Endothelial cell of umbilical vein (primary cell): ENCODE data around the gene COBLL1. TPM values are rescaled to one million over a fixed set of nuclear protein-coding genes. Genes with fewer than 3 reads are reported as not detected.

Source experiments
- BruUV-seq: library from RNA; stranded (reverse); fragments of 400-500 nt; replicated peaks from 2 replicates; lab custom pipeline; 2021; lab: Mats Ljungman, UMichigan
- CTCF ChIA-PET: fragments of 300-600, 350-600 bp; sonication (Branson Sonifier 250); formaldehyde crosslinking; loops from one replicate; lab custom pipeline; 2021; ENCODE audit warnings: antibody characterized with exemption, inconsistent platforms; lab: Charles Lee
- POLR2A ChIA-PET: fragments of 300-600, 350-600 bp; sonication (Branson Sonifier 250); formaldehyde crosslinking; loops from one replicate; lab custom pipeline; 2021; ENCODE audit warnings: antibody characterized with exemption, inconsistent platforms; lab: Charles Lee
- DNase-seq: peaks from one replicate; pipeline ENCODE4 v3.0.0-alpha.2; 2011; ENCODE audit warnings: low read depth, low spot score
- FAIRE-seq: peaks from 2 replicates; lab custom pipeline; 2011; peaks lifted over from hg19 to GRCh38; lab: Jason Lieb, UNC
- H2AFZ ChIP-seq: 2 replicates; pipeline ENCODE4 v1.6.0; 2012; ENCODE audit warnings: low read depth, low read length, control low read depth, inconsistent platforms
- H3K27ac ChIP-seq: 2 replicates; pipeline ENCODE4 v1.5.1; 2011; ENCODE audit warnings: low read depth, mild to moderate bottlenecking, control low read depth, low read length, moderate library complexity; ENCODE audit not compliant: insufficient read depth
- H3K27me3 ChIP-seq, 2 experiments: 2 replicates each; pipeline versions ENCODE4 v1.6.0 to v1.6.1; 2011; ENCODE audit warnings: low read length in 2 of 2, mixed read lengths in 1 of 2; ENCODE audit not compliant: control insufficient read depth in 2 of 2, insufficient read depth in 2 of 2
- H3K36me3 ChIP-seq, 2 experiments: 2 replicates in 1 of 2; 3 replicates in 1 of 2; pipeline ENCODE4 v1.5.1; 2011; ENCODE audit warnings: low read length in 2 of 2, mild to moderate bottlenecking in 1 of 2, moderate library complexity in 1 of 2; ENCODE audit not compliant: control insufficient read depth in 2 of 2, insufficient read depth in 2 of 2; ENCODE audit errors: extremely low read depth in 1 of 2
- H3K4me1 ChIP-seq: 3 replicates; pipeline ENCODE4 v1.5.1; 2011; ENCODE audit warnings: mild to moderate bottlenecking, low read length; ENCODE audit not compliant: control insufficient read depth, insufficient read depth; ENCODE audit errors: extremely low read depth
- H3K4me2 ChIP-seq: 2 replicates; pipeline ENCODE4 v1.6.1; 2011; ENCODE audit warnings: low read length, control low read depth, mixed read lengths; ENCODE audit not compliant: insufficient read depth
- H3K4me3 ChIP-seq, 3 experiments: fragments of 200-600 bp in 1 of 3; sonication (generic), shearing (Covaris generic) in 1 of 3; replicated peaks in 1 of 3; 2 replicates each; pipeline ENCODE4 v1.5.1; 2011 to 2016; ENCODE audit warnings: control low read depth in 3 of 3, low read length in 3 of 3, mild to moderate bottlenecking in 2 of 3, inconsistent platforms in 1 of 3, low read depth in 1 of 3, moderate library complexity in 1 of 3; ENCODE audit not compliant: insufficient read depth in 1 of 3
- H3K79me2 ChIP-seq: 2 replicates; pipeline ENCODE4 v1.6.0; 2012; ENCODE audit warnings: low read length, inconsistent platforms; ENCODE audit not compliant: control insufficient read depth, insufficient read depth
- H3K9ac ChIP-seq: replicated peaks from 2 replicates; pipeline ENCODE3; 2011; ENCODE audit warnings: low read length, control low read depth; ENCODE audit not compliant: insufficient read depth; ENCODE audit errors: extremely low read depth
- H3K9me1 ChIP-seq: replicated peaks from 3 replicates; pipeline ENCODE4 v1.6.0; 2011; ENCODE audit warnings: mild to moderate bottlenecking, low read length; ENCODE audit not compliant: control insufficient read depth, insufficient read depth; ENCODE audit errors: extremely low read depth
- H3K9me3 ChIP-seq: replicated peaks from 2 replicates; pipeline ENCODE4 v1.5.1; 2012; ENCODE audit warnings: low read length, inconsistent platforms; ENCODE audit not compliant: control insufficient read depth, insufficient read depth
- H4K20me1 ChIP-seq: replicated peaks from 2 replicates; pipeline ENCODE3; 2011; ENCODE audit warnings: mild to moderate bottlenecking, low read length; ENCODE audit not compliant: control insufficient read depth, insufficient read depth; ENCODE audit errors: extremely low read depth
- EZH2 ChIP-seq: IDR thresholded peaks from 2 replicates; pipeline ENCODE4 v1.6.1; 2012; ENCODE audit warnings: borderline replicate concordance, low read depth, mild to moderate bottlenecking, moderate library complexity, low read length, inconsistent platforms; ENCODE audit not compliant: severe bottlenecking
- FOS ChIP-seq: IDR thresholded peaks from 2 replicates; pipeline ENCODE4 v1.6.1; 2011; ENCODE audit warnings: mild to moderate bottlenecking, low read length, moderate library complexity, borderline replicate concordance; ENCODE audit not compliant: insufficient read depth
- GATA2 ChIP-seq: IDR thresholded peaks from 2 replicates; pipeline ENCODE4 v1.7.0; 2011; ENCODE audit warnings: low read depth, mild to moderate bottlenecking, moderate library complexity, mixed read lengths, low read length; ENCODE audit not compliant: insufficient read length, insufficient read depth
- JUN ChIP-seq: IDR thresholded peaks from 2 replicates; pipeline ENCODE4 v1.6.1; 2011; ENCODE audit warnings: borderline replicate concordance, low read depth; ENCODE audit not compliant: insufficient read length, insufficient read depth
- MAX ChIP-seq: IDR thresholded peaks from 2 replicates; pipeline ENCODE4 v1.6.1; 2011; ENCODE audit not compliant: insufficient read depth, insufficient read length
- MYC ChIP-seq: IDR thresholded peaks from one replicate; pipeline ENCODE4 v1.6.1; 2011; ENCODE audit warnings: mild to moderate bottlenecking, low read depth, low read length
- POLR2A ChIP-seq: IDR thresholded peaks from 2 replicates; pipeline ENCODE4 v1.6.1; 2012; ENCODE audit warnings: low read depth, mild to moderate bottlenecking, control low read depth, low read length
- POLR2AphosphoS5 ChIP-seq: IDR thresholded peaks from 2 replicates; pipeline ENCODE4 v1.6.1; 2012; ENCODE audit warnings: low read depth, mild to moderate bottlenecking, control low read depth, low read length, moderate library complexity; ENCODE audit not compliant: insufficient read depth
- dilution Hi-C: fragments of 300-500 bp; cut with MboI; formaldehyde crosslinking; loops from one replicate; pipeline ENCODE4 v1.15.0; 2019; ENCODE audit warnings: low sequenced_read_pairs; ENCODE audit not compliant: extremely low pct_ligation_motif_present
- intact Hi-C: fragments of 100-400 bp; cut with micrococcal nuclease; formaldehyde crosslinking; loops from one replicate; pipeline ENCODE4 v1.10.0; 2022
- polyA plus RNA-seq, 4 experiments: library from polyadenylated mRNA; depleted of rRNA in 3 of 4; stranded (reverse) in 3 of 4; unstranded in 1 of 4; fragments of >200 nt; gene quantifications; 2 replicates each; pipeline versions ENCODE4 v1.2.1 to v1.2.3, GENCODE V29; 2011 to 2012; ENCODE audit warnings: missing spikeins in 1 of 4
- total RNA-seq: library from RNA; stranded (reverse); gene quantifications from 2 replicates; pipeline ENCODE4 v1.2.3, GENCODE V29; 2021
- TF ChIP-seq, protein P1 (sequence below), 2 donors: IDR thresholded peaks; 1 replicate in 1 of 2; 2 replicates in 1 of 2; pipeline ENCODE4 v1.5.1; 2011; ENCODE audit warnings: low read length in 2 of 2, mild to moderate bottlenecking in 2 of 2, moderate library complexity in 2 of 2, control low read depth in 1 of 2, inconsistent platforms in 1 of 2, low read depth in 1 of 2; ENCODE audit not compliant: insufficient read depth in 1 of 2; ENCODE audit errors: extremely low read depth in 1 of 2

Gene COBLL1
- total and polyA plus RNA-seq, 2 donors (not counting 3 experiments of a cell fraction or from before 2014, with no cell fraction given), result 9.1 to 38.4 TPM

GRCh38 chr2:164815071-164815793 is 26.4 kb downstream of the COBLL1 start:
- FAIRE-seq, result no peak
- Histone ChIP-seq H3K79me2 (no peaks in the 10 kb centered on the region), H3K4me2 (no peak overlapping the region)

More at GRCh38 chr2:164815071-164815793, 26.4 kb downstream of the COBLL1 start:
- DNase-seq, result no peak
- Histone ChIP-seq H3K27ac (no peak overlapping the region), H3K36me3 (no peaks in the 10 kb centered on the region), H3K9ac (no peak overlapping the region), H3K9me1 (no peaks in the 10 kb centered on the region), H3K4me3 (no peak overlapping the region), H3K9me3 (no peaks in the 10 kb centered on the region), H4K20me1 (no peaks in the 10 kb centered on the region), H3K4me1 (no peaks in the 10 kb centered on the region), H3K27me3 (no peaks in the 10 kb centered on the region), H2AFZ (no peak overlapping the region)
- TF ChIP-seq GATA2 (no peak), POLR2A (no peak), MAX (no peak), FOS (no peak), EZH2 (no peak), MYC (no peak), POLR2AphosphoS5 (no peak), JUN (no peak)
- TF ChIP-seq, protein P1, sequence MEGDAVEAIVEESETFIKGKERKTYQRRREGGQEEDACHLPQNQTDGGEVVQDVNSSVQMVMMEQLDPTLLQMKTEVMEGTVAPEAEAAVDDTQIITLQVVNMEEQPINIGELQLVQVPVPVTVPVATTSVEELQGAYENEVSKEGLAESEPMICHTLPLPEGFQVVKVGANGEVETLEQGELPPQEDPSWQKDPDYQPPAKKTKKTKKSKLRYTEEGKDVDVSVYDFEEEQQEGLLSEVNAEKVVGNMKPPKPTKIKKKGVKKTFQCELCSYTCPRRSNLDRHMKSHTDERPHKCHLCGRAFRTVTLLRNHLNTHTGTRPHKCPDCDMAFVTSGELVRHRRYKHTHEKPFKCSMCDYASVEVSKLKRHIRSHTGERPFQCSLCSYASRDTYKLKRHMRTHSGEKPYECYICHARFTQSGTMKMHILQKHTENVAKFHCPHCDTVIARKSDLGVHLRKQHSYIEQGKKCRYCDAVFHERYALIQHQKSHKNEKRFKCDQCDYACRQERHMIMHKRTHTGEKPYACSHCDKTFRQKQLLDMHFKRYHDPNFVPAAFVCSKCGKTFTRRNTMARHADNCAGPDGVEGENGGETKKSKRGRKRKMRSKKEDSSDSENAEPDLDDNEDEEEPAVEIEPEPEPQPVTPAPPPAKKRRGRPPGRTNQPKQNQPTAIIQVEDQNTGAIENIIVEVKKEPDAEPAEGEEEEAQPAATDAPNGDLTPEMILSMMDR (IDR thresholded peaks at IDR 0.05; ENCODE audit: extremely low read depth in 1 of 2, insufficient read depth in 1 of 2, low read depth in 1 of 2, low read length in 2 of 2), result no peak
- BruUV-seq, result no TSS peak
- ChIA-PET POLR2A (no interaction called here), CTCF (interaction anchor here (2.2 kb wide), 1 partner anchor 17 kb away, joined by 7 read pairs; no protein-coding TSS in a partner anchor)
- dilution Hi-C loops, result no loop called here
- intact Hi-C loops, result no loop called here
